Neutrophil (primary cell): ENCODE data around the gene HDAC7.

Source experiments
- H3K27ac ChIP-seq: fragments of 200-600 bp; sonication (generic); 2 replicates; pipeline ENCODE4 v1.5.1; 2016; ENCODE audit warnings: mild to moderate bottlenecking, moderate library complexity
- H3K27me3 ChIP-seq: fragments of 200-600 bp; sonication (generic); 2 replicates; pipeline ENCODE4 v1.6.0; 2016; ENCODE audit warnings: mild to moderate bottlenecking
- H3K36me3 ChIP-seq: fragments of 200-600 bp; sonication (generic); 2 replicates; pipeline ENCODE4 v1.5.1; 2017
- H3K4me1 ChIP-seq, 2 experiments: fragments of 200-600 bp in 1 of 2; sonication (generic) in 1 of 2; 1 replicate in 1 of 2; 2 replicates in 1 of 2; pipeline versions ENCODE4 v1.5.1 to v1.6.1; 2013 to 2016; ENCODE audit warnings: low read depth in 1 of 2, low read length in 1 of 2, mild to moderate bottlenecking in 1 of 2, moderate library complexity in 1 of 2; ENCODE audit not compliant: control insufficient read depth in 1 of 2, insufficient read depth in 1 of 2
- H3K4me3 ChIP-seq, 2 experiments: fragments of 200-600 bp in 1 of 2; sonication (generic) in 1 of 2; 1 replicate in 1 of 2; 2 replicates in 1 of 2; pipeline ENCODE4 v1.5.1; 2013 to 2016; ENCODE audit warnings: low read depth in 1 of 2, low read length in 1 of 2, mild to moderate bottlenecking in 1 of 2, moderate library complexity in 1 of 2
- H3K9me3 ChIP-seq: fragments of 200-600 bp; sonication (generic); 2 replicates; pipeline ENCODE4 v1.5.1; 2016
- CTCF ChIP-seq: fragments of 200-600 bp; sonication (generic); IDR thresholded peaks from 2 replicates; pipeline ENCODE4 v1.5.1; 2016; ENCODE audit warnings: antibody characterized with exemption

Gene HDAC7

GRCh38 chr12:47745485-47746041, 74.1 kb downstream of the HDAC7 start:
- no peak overlapping the region for H3K27ac ChIP-seq
- TF ChIP-seq CTCF, result no peak
- H3K4me1 ChIP-seq, result no peaks in the 10 kb centered on the region
- no peaks in the 10 kb centered on the region for H3K27me3 ChIP-seq
- peaks cover 9% of the 10 kb centered on the region for H3K36me3 ChIP-seq
- H3K4me3 ChIP-seq, result no peak overlapping the region
- H3K9me3 ChIP-seq, result no peaks in the 10 kb centered on the region

GRCh38 chr12:47744778-47745436, 74.8 kb downstream of the HDAC7 start:
- no peaks in the 10 kb centered on the region for H3K4me1 ChIP-seq

GRCh38 chr12:47744005-47744651, 75.6 kb downstream of the HDAC7 start:
- no peak overlapping the region for H3K27ac ChIP-seq
- H3K4me1 ChIP-seq, result no peaks in the 10 kb centered on the region
- TF ChIP-seq CTCF, result peak; percentile 58
- H3K4me3 ChIP-seq, result no peak overlapping the region
- H3K27me3 ChIP-seq, result no peaks in the 10 kb centered on the region
- no peaks in the 10 kb centered on the region for H3K9me3 ChIP-seq
- peaks cover 9% of the 10 kb centered on the region for H3K36me3 ChIP-seq

More at GRCh38 chr12:47744778-47745436, 74.8 kb downstream of the HDAC7 start:
- TF ChIP-seq CTCF, result no peak
- peaks cover 9% of the 10 kb centered on the region for H3K36me3 ChIP-seq
- no peak overlapping the region for H3K4me3 ChIP-seq
- no peak overlapping the region for H3K27ac ChIP-seq
- no peaks in the 10 kb centered on the region for H3K9me3 ChIP-seq
- no peaks in the 10 kb centered on the region for H3K27me3 ChIP-seq

- Histone ChIP-seq H3K4me3 (no peak overlapping the region), H3K27ac (no peak overlapping the region), H3K27me3 (no peaks in the 10 kb centered on the region), H3K9me3 (no peaks in the 10 kb centered on the region), H3K4me1 (no peaks in the 10 kb centered on the region), H3K36me3 (peaks cover 6% of the 10 kb centered on the region)
- no peak for TF ChIP-seq CTCF
Observed at GRCh38 chr12:47743311-47743860, 76.3 kb downstream of the HDAC7 start.

GRCh38 chr12:47742253-47742825, 77.4 kb downstream of the HDAC7 start:
- Histone ChIP-seq H3K9me3 (no peaks in the 10 kb centered on the region), H3K27me3 (no peaks in the 10 kb centered on the region), H3K4me3 (no peak overlapping the region), H3K27ac (no peak overlapping the region), H3K36me3 (no peaks in the 10 kb centered on the region), H3K4me1 (no peaks in the 10 kb centered on the region)
- peak; percentile 96 for TF ChIP-seq CTCF
